Measurements from ENCODE around the gene CFP.

CFP gene

DNA sequence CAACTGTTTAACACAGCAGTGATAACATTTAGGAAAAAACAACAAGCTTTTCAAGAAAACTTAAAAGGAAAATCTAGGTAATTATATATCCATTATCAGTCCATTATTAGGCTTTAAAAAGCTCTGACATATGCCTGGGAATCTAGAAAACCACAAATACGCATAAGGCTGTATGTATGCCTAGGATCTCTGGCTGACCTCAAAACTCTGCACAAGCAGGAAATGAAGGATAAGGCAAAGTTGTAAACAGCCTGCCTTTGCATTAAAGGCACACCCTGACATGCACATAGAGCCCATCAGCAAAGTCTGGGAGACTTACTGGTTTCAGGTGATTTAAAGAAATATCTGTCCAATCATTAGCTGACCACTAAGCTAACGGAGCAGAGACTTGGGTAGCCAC is 33.5 kb downstream of the CFP start:
- no peak overlapping the region for H3K27ac ChIP-seq
- no peak for TF ChIP-seq ZFX (IDR thresholded peaks at IDR 0.05)
- TF ChIP-seq, protein P1, sequence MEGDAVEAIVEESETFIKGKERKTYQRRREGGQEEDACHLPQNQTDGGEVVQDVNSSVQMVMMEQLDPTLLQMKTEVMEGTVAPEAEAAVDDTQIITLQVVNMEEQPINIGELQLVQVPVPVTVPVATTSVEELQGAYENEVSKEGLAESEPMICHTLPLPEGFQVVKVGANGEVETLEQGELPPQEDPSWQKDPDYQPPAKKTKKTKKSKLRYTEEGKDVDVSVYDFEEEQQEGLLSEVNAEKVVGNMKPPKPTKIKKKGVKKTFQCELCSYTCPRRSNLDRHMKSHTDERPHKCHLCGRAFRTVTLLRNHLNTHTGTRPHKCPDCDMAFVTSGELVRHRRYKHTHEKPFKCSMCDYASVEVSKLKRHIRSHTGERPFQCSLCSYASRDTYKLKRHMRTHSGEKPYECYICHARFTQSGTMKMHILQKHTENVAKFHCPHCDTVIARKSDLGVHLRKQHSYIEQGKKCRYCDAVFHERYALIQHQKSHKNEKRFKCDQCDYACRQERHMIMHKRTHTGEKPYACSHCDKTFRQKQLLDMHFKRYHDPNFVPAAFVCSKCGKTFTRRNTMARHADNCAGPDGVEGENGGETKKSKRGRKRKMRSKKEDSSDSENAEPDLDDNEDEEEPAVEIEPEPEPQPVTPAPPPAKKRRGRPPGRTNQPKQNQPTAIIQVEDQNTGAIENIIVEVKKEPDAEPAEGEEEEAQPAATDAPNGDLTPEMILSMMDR (conservative IDR thresholded peaks at IDR 0.05), result no peak

DNA sequence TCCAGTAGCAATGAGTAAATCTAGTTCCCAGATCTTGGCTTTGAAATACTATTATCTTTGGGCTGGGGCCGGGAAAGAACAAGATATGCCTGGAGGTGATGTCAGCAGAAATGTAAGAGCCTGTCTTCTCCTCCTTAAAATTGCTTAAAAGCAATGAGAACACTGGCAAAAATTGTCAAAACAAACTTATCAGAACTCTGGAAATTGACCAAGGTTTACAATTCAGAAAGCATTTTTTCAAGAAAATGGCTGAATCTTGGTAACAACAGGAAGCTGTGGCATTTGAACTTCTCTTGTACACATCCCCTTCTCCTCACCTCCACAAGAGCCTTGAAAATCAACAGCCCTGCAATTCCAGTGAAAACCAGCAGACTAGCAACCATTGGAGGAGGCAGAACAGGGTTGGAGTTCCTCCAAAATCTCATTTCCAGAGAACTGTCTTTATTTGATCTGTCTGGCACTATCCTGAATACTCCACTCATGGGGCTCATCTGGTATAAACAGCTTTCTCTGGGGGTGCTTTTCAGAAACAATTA is 33.9 kb downstream of the CFP start:
- no peak for TF ChIP-seq ZFX (IDR thresholded peaks at IDR 0.05)
- TF ChIP-seq, protein P1 (conservative IDR thresholded peaks at IDR 0.05), result no peak
- no peak overlapping the region for H3K27ac ChIP-seq

DNA sequence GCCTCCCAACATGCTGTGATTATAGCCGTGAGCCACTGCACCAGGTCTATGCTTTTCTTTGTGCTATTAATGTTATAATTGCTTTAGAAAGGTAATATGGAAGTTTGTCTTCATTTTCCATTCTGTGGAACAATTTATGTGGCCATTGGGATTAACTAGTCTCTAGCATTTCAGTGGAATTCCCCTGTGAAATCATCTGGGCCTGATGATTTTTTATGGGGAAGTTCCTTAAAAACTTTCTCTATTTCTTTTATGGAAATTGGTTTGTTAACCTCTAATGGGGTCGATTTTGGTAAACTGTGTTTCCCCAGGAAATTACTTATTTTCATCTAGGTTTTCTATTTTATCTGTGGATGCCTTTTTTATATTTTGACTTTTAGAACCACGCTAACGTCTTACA is 36.2 kb downstream of the CFP start:
- TF ChIP-seq ZFX (IDR thresholded peaks at IDR 0.05), result no peak
- TF ChIP-seq, protein P1 (conservative IDR thresholded peaks at IDR 0.05), result no peak
- no peak overlapping the region for H3K27ac ChIP-seq

DNA sequence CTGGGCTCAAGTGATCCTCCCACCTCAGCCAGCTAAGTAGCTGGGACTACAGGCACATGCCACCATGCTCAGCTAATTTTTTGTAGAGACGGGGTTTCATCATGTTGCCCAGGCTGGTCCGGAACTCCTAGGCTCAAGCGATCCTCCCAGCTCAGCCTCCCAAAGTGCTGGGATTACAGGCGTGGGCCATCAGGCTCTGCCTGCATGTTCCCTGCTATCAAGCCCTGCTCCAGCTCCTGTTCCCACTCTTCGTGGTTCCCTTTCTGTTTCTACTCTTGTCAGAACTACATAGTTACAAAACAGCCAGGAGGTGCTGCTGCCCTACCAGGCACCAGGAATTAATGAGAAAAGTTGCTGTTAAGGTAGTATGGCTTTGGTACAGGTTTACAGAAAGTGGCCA is 38.7 kb downstream of the CFP start:
- TF ChIP-seq, protein P1 (conservative IDR thresholded peaks at IDR 0.05), result no peak
- no peak for TF ChIP-seq ZFX (IDR thresholded peaks at IDR 0.05)
- H3K27ac ChIP-seq, result no peak overlapping the region

DNA sequence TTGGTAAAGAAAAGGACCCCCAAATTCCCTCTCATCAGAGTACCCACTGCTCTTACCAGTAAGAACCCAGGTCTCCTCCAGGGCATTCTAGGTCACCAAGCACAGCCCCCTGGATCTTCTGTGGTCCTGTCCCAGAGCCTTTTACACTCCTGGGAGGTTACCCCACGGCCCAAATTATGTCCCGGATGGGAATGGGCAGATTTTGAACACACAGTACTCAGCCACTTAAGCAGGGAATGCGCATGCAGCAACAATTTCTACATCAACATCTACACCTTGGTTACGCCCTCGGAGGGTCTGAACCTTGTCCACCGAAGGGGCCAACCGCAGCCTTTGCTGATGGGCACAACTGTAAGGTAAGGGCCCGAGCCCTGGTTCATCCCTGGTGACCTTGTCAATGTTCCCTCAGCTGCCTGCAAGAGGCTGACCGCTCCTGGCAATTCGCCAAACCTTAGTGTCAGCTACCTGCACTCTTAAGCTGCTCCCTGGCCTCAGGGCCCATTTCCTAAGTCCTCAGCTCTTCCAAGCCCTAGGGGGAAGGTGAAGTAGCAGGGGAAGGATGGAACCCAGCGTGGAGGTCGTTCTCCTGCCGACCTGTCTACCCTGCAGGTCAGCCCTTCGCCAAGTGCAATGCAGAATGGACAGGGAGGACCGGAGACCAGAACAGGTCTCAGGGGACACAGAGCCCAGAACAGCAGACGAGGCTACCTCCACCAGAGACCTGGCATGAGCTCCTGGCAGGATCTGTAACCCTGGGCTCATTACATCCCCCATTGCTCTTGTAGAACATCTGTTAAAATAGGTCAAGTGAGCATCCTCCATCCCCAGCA is 41.6 kb downstream of the CFP start:
- TF ChIP-seq ZFX (IDR thresholded peaks at IDR 0.05), result no peak
- TF ChIP-seq, protein P1 (conservative IDR thresholded peaks at IDR 0.05), result no peak
- no peak overlapping the region for H3K27ac ChIP-seq

DNA sequence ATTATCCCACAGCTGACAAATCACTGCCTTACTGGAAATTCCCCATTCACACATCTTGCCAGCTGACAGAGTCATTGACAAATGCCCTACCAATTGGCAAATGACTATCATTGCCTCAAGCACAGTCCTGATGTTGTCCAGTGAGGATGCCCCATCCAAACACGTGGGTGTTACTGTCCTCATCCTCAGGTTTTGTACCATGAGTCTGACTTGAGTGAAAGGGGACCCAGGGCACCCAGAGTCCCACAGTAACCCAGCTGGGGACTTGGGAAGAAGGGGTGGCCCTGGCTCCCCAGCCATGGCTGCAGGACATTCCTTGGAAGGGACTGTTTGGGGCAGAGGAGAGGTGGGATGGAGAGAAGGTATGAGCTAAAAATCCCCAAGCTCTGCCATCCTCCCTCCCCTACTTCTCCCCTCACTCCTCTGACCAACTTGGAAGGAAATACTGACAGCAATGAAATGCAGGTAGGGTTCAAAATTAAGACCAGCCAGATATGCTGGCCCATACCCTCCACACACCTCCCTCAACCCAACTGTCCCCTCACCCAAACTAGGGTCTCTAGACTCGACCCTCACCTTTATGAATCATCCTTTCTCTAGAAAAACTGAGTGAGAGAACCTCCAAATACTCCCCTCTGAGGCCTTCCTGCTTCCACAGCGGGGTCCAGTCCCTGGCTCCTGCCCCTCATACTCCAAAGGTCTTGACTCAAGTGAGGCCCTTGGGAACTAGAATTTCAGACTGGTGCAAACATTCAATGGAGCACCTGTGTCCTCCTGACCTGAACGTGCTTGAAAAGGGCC is 42.4 kb downstream of the CFP start:
- TF ChIP-seq ZFX (IDR thresholded peaks at IDR 0.05), result no peak
- TF ChIP-seq, protein P1 (conservative IDR thresholded peaks at IDR 0.05), result no peak

More for the DNA sequence above, 42.4 kb downstream of the CFP start:
- no peak overlapping the region for H3K27ac ChIP-seq

Data from C4-2B (cell line).